ENCODE data around the gene GRB7. TPM values are rescaled to one million over a fixed set of nuclear protein-coding genes. Genes with fewer than 3 reads are reported as not detected.

GRB7 gene
- total and polyA plus RNA-seq, 2 donors (not counting 1 experiment from before 2014, with no cell fraction given), result 0.81 to 0.84 TPM

GRCh38 chr17:39750131-39751015 lies 12.6 kb downstream of the GRB7 start:
- DNase-seq (no peak), ATAC-seq (ENCODE audit: low read depth) (no peak)
- no peaks in the 10 kb centered on the region for H3K27me3 Mint-ChIP-seq
- intact Hi-C loops (cut with micrococcal nuclease), result loop anchor here (5.0 to 10.0 kb wide), 3 partner anchors 73 to 174 kb away; partner anchors contain the start of genes LRRC3C, ORMDL3 and STARD3
- H3K27me3 ChIP-seq (replicated peaks in 1 of 4; ENCODE audit: control extremely low read depth in 1 of 4, control insufficient read depth in 3 of 4, insufficient read depth in 4 of 4, low read length in 3 of 4), result no peaks in the 10 kb centered on the region
- H2AFZ ChIP-seq (ENCODE audit: insufficient read depth, low read depth, low read length, poor library complexity, severe bottlenecking), result no peak overlapping the region
- H3K4me2 ChIP-seq (replicated peaks; ENCODE audit: low read depth, low read length, poor library complexity, severe bottlenecking), result no peak overlapping the region
- no peaks in the 10 kb centered on the region for H3K79me2 ChIP-seq (ENCODE audit: control insufficient read depth, insufficient read depth, low read length)
- no peak overlapping the region for H3K27ac ChIP-seq (ENCODE audit: low read length in 2 of 2)
- H4K20me1 ChIP-seq (ENCODE audit: control insufficient read depth, insufficient read depth, low read length, poor library complexity, severe bottlenecking), result no peaks in the 10 kb centered on the region
- H3K36me3 ChIP-seq (replicated peaks in 1 of 2; ENCODE audit: control extremely low read depth in 1 of 2, control insufficient read depth in 1 of 2, extremely low read depth in 1 of 2, insufficient read depth in 2 of 2, low read length in 1 of 2), result no peaks in the 10 kb centered on the region
- TF ChIP-seq CTCF (IDR thresholded peaks at IDR 0.05) (no peak), EZH2 (IDR thresholded peaks at IDR 0.05; ENCODE audit: borderline replicate concordance, insufficient read depth, low read depth, low read length, poor library complexity, severe bottlenecking) (no peak)
- H3K4me1 ChIP-seq (ENCODE audit: control insufficient read depth in 2 of 2, insufficient read depth in 2 of 2, low read length in 2 of 2), result peaks cover 18 to 20% of the 10 kb centered on the region in 2 donors
- no peak overlapping the region for H3K27ac Mint-ChIP-seq
- H3K4me3 Mint-ChIP-seq, result no peak overlapping the region
- peaks cover 0 to 6% (median 0%) of the 10 kb centered on the region in 3 donors for H3K9me3 ChIP-seq (ENCODE audit: control extremely low read depth in 1 of 3, control insufficient read depth in 2 of 3, insufficient read depth in 1 of 3, low read length in 2 of 3)
- peaks cover 23% of the 10 kb centered on the region for H3K4me1 Mint-ChIP-seq
- no peaks in the 10 kb centered on the region for H3K9me3 Mint-ChIP-seq (ENCODE audit: insufficient read depth)
- POLR2A ChIA-PET, result interaction anchor here (0.6 kb wide), 1 partner anchor 69 kb away, joined by 5 read pairs; no protein-coding TSS in a partner anchor
- WGBS (ENCODE audit: insufficient coverage), result 92% methylated on average over 8 of the region's 9 CpGs
- CTCF ChIA-PET, result interaction anchor here (0.8 to 3.7 kb wide), 4 partner anchors 18 to 128 kb away, joined by 3 to 18 read pairs (median 4); no protein-coding TSS in a partner anchor
- no peak overlapping the region for H3K9ac ChIP-seq (ENCODE audit: low read length)
- H3K4me3 ChIP-seq (ENCODE audit: control extremely low read depth in 1 of 5, extremely low read depth in 1 of 5, insufficient read depth in 1 of 5, low read depth in 2 of 5, low read length in 4 of 5), result no peak overlapping the region

All from B cell (primary cell).